Uterus (tissue), 2 donors: ENCODE results near the gene ZFYVE21.

ENCODE experiments used
- CTCF ChIP-seq, 4 experiments: fragments of 200-600 bp in 2 of 4; fragments of 450-650 bp in 2 of 4; sonication (generic) in 2 of 4; IDR thresholded peaks; one replicate each; pipeline ENCODE4 v1.5.1; 2016 to 2019; ENCODE audit warnings: antibody characterized with exemption in 4 of 4, mild to moderate bottlenecking in 2 of 4, moderate library complexity in 1 of 4
- POLR2A ChIP-seq, 2 donors: fragments of 450-650 bp; IDR thresholded peaks; one replicate each; pipeline ENCODE4 v1.6.1; 2016; ENCODE audit warnings: antibody characterized with exemption in 2 of 2, mild to moderate bottlenecking in 1 of 2, moderate library complexity in 1 of 2

GRCh38 chr14:103753774-103754173, 38.2 kb downstream of the ZFYVE21 start:
- TF ChIP-seq CTCF (IDR thresholded peaks at IDR 0.05) (no peak), POLR2A (IDR thresholded peaks at IDR 0.05) (no peak)
